HepG2 (cell line): ENCODE measurements around the gene ZFHX3. TPM values are rescaled to one million over a fixed set of nuclear protein-coding genes. Genes with fewer than 3 reads are reported as not detected.

Experiments
- ARNT ChIP-seq: fragments of 450-650 bp; IDR thresholded peaks from 2 replicates; pipeline ENCODE4 v1.6.1; 2017
- BORCS8-MEF2B ChIP-seq: sonication (generic); formaldehyde crosslinking; IDR thresholded peaks from 2 replicates; pipeline ENCODE4 v1.8.0; 2022; ENCODE audit warnings: mild to moderate bottlenecking, missing genetic modification reagents
- FOXK2 ChIP-seq: fragments of 450-650 bp; IDR thresholded peaks from 2 replicates; pipeline ENCODE4 v1.6.1; 2016
- MAZ ChIP-seq, 2 experiments: sonication (generic) in 1 of 2; formaldehyde crosslinking in 1 of 2; IDR thresholded peaks; 2 replicates each; pipeline versions ENCODE4 v1.5.0 to v1.6.1; 2012 to 2020; ENCODE audit warnings: low read depth in 2 of 2, mild to moderate bottlenecking in 2 of 2, borderline replicate concordance in 1 of 2, improper control_type of control experiment in 1 of 2, low read length in 1 of 2, missing genetic modification reagents in 1 of 2, moderate library complexity in 1 of 2
- NAIF1 ChIP-seq: sonication (generic); formaldehyde crosslinking; IDR thresholded peaks from 2 replicates; pipeline ENCODE4 v1.5.0; 2020; ENCODE audit warnings: mild to moderate bottlenecking, missing genetic modification reagents, borderline replicate concordance
- NKX3-1 ChIP-seq: sonication (generic); formaldehyde crosslinking; IDR thresholded peaks from 2 replicates; pipeline ENCODE4 v1.5.0; 2020; ENCODE audit warnings: missing genetic modification reagents
- REPIN1 ChIP-seq: sonication (generic); formaldehyde crosslinking; IDR thresholded peaks from 2 replicates; pipeline ENCODE4 v1.8.0; 2022; ENCODE audit warnings: missing genetic modification reagents, low read depth, mild to moderate bottlenecking, borderline replicate concordance
- RFX3 ChIP-seq: IDR thresholded peaks from 2 replicates; pipeline ENCODE4 v1.6.1; 2016; ENCODE audit warnings: missing biosample characterization, missing genetic modification reagents
- ZNF264 ChIP-seq: sonication (generic); formaldehyde crosslinking; IDR thresholded peaks from 2 replicates; pipeline ENCODE4 v1.4.0; 2020; ENCODE audit warnings: missing genetic modification reagents
- ZNF879 ChIP-seq: sonication (generic); formaldehyde crosslinking; IDR thresholded peaks from 2 replicates; pipeline ENCODE4 v1.8.1; 2023; ENCODE audit warnings: missing genetic modification reagents
- polyA plus RNA-seq, 8 experiments: library from polyadenylated mRNA; depleted of rRNA in 3 of 8; stranded (reverse) in 7 of 8; unstranded in 1 of 8; fragments of >200 nt; fragmentation: Illumina TruSeq in 4 of 8; extraction: Trizol in 4 of 8; gene quantifications; 2 replicates each; pipeline versions ENCODE4 v1.2.1 to v1.2.3, GENCODE V29; 2011 to 2016; ENCODE audit warnings: low read depth in 4 of 8, missing spikeins in 1 of 8, mixed read lengths in 1 of 8; ENCODE audit not compliant: insufficient read depth in 1 of 8
- total RNA-seq, 5 experiments: library from RNA; depleted of rRNA; stranded (reverse); fragments of >200 nt; fragmentation: Illumina TruSeq; extraction: Trizol; gene quantifications; 2 replicates each; pipeline ENCODE4 v1.2.3, GENCODE V29; 2016; ENCODE audit warnings: low read depth in 1 of 5
- TF ChIP-seq, protein P1 (sequence below): sonication (generic); formaldehyde crosslinking; IDR thresholded peaks from 2 replicates; pipeline ENCODE4 v1.4.0; 2020; ENCODE audit warnings: missing genetic modification reagents, mild to moderate bottlenecking, borderline replicate concordance
- TF ChIP-seq, protein P2 (sequence below), 2 experiments: sonication (generic) in 1 of 2; formaldehyde crosslinking in 1 of 2; IDR thresholded peaks; 2 replicates each; pipeline versions ENCODE4 v1.6.1 to v1.9.0; 2014 to 2022; ENCODE audit warnings: antibody characterized with exemption in 1 of 2, borderline replicate concordance in 1 of 2, inconsistent platforms in 1 of 2, low read depth in 1 of 2, missing genetic modification reagents in 1 of 2
- TF ChIP-seq, protein P3 (sequence below): sonication (generic); formaldehyde crosslinking; IDR thresholded peaks from 2 replicates; pipeline ENCODE4 v1.4.0; 2020; ENCODE audit warnings: missing genetic modification reagents
- TF ChIP-seq, protein P4 (sequence below): fragments of 450-650 bp; IDR thresholded peaks from 2 replicates; pipeline ENCODE4 v1.6.1; 2017
- TF ChIP-seq, protein P5 (sequence below): sonication (generic); formaldehyde crosslinking; IDR thresholded peaks from 2 replicates; pipeline ENCODE4 v1.4.0; 2020; ENCODE audit warnings: mild to moderate bottlenecking, missing genetic modification reagents, borderline replicate concordance

ZFHX3 gene
- total and polyA plus RNA-seq, 2 of the 13 experiments (the other 11 are each of a cell fraction or from before 2014, with no cell fraction given) = 5.0 to 6.0 TPM

DNA sequence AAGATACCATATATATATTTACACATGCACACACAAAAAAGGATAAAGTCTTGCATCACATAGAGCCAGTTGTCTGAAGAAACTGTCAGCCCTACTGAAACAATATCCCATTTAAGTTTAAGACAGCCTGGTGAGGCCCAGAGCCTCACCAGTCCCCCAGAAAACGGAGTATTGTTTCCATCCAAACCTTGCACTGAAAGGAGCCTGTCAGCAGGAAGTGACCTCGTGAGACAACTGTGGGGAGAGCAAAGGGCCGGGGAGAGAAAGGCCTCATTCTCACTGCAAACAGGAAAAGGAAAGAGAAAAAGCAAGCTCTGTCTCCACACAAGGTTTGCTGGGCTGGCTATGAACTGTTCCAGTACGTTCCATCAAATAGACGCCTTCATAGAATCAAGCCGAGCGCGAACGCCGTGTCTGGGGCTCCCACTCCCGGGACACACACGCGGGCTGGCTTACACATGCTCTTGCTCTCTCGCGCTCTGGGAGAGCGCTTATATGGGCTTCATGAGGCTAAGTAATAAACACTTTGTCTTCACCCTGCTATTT lies 44.4 kb upstream of the ZFHX3 start (continued):
- TF ChIP-seq, protein P1, sequence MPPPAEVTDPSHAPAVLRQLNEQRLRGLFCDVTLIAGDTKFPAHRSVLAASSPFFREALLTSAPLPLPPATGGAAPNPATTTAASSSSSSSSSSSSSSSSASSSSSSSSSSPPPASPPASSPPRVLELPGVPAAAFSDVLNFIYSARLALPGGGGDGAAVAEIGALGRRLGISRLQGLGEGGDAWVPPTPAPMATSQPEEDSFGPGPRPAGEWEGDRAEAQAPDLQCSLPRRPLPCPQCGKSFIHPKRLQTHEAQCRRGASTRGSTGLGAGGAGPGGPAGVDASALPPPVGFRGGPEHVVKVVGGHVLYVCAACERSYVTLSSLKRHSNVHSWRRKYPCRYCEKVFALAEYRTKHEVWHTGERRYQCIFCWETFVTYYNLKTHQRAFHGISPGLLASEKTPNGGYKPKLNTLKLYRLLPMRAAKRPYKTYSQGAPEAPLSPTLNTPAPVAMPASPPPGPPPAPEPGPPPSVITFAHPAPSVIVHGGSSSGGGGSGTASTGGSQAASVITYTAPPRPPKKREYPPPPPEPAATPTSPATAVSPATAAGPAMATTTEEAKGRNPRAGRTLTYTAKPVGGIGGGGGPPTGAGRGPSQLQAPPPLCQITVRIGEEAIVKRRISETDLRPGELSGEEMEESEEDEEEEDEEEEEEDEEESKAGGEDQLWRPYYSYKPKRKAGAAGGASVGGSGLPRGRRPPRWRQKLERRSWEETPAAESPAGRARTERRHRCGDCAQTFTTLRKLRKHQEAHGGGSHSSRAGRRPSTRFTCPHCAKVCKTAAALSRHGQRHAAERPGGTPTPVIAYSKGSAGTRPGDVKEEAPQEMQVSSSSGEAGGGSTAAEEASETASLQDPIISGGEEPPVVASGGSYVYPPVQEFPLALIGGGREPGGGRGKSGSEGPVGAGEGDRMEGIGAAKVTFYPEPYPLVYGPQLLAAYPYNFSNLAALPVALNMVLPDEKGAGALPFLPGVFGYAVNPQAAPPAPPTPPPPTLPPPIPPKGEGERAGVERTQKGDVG (CRISPR knock-in tag) = no peak; the same call in 1 of the 2 replicates
- TF ChIP-seq NKX3-1 (CRISPR knock-in tag) (no peak), FOXK2 (no peak), ARNT (no peak), BORCS8-MEF2B (CRISPR knock-in tag) (no peak), NAIF1 (CRISPR knock-in tag) (no peak), ZNF879 (no peak), ZNF264 (CRISPR knock-in tag) (0 out of 2 replicates have a peak, but pooled peaks have one; percentile 18), RFX3 (CRISPR knock-in tag) (no peak), MAZ (IDR thresholded peaks at IDR 0.05; ENCODE audit: borderline replicate concordance, low read depth, low read length) (no peak), MAZ (CRISPR knock-in tag; IDR thresholded peaks at IDR 0.05; ENCODE audit: low read depth) (no peak), REPIN1 (no peak)
- TF ChIP-seq, protein P2, sequence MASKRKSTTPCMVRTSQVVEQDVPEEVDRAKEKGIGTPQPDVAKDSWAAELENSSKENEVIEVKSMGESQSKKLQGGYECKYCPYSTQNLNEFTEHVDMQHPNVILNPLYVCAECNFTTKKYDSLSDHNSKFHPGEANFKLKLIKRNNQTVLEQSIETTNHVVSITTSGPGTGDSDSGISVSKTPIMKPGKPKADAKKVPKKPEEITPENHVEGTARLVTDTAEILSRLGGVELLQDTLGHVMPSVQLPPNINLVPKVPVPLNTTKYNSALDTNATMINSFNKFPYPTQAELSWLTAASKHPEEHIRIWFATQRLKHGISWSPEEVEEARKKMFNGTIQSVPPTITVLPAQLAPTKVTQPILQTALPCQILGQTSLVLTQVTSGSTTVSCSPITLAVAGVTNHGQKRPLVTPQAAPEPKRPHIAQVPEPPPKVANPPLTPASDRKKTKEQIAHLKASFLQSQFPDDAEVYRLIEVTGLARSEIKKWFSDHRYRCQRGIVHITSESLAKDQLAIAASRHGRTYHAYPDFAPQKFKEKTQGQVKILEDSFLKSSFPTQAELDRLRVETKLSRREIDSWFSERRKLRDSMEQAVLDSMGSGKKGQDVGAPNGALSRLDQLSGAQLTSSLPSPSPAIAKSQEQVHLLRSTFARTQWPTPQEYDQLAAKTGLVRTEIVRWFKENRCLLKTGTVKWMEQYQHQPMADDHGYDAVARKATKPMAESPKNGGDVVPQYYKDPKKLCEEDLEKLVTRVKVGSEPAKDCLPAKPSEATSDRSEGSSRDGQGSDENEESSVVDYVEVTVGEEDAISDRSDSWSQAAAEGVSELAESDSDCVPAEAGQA (IDR thresholded peaks at IDR 0.05; ENCODE audit: low read depth) = no peak
- TF ChIP-seq, protein P2 (CRISPR knock-in tag; IDR thresholded peaks at IDR 0.05; ENCODE audit: borderline replicate concordance) = no peak
- TF ChIP-seq, protein P3, sequence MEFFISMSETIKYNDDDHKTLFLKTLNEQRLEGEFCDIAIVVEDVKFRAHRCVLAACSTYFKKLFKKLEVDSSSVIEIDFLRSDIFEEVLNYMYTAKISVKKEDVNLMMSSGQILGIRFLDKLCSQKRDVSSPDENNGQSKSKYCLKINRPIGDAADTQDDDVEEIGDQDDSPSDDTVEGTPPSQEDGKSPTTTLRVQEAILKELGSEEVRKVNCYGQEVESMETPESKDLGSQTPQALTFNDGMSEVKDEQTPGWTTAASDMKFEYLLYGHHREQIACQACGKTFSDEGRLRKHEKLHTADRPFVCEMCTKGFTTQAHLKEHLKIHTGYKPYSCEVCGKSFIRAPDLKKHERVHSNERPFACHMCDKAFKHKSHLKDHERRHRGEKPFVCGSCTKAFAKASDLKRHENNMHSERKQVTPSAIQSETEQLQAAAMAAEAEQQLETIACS (CRISPR knock-in tag) = no peak
- TF ChIP-seq, protein P4, sequence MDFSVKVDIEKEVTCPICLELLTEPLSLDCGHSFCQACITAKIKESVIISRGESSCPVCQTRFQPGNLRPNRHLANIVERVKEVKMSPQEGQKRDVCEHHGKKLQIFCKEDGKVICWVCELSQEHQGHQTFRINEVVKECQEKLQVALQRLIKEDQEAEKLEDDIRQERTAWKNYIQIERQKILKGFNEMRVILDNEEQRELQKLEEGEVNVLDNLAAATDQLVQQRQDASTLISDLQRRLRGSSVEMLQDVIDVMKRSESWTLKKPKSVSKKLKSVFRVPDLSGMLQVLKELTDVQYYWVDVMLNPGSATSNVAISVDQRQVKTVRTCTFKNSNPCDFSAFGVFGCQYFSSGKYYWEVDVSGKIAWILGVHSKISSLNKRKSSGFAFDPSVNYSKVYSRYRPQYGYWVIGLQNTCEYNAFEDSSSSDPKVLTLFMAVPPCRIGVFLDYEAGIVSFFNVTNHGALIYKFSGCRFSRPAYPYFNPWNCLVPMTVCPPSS = no peak
- TF ChIP-seq, protein P5, sequence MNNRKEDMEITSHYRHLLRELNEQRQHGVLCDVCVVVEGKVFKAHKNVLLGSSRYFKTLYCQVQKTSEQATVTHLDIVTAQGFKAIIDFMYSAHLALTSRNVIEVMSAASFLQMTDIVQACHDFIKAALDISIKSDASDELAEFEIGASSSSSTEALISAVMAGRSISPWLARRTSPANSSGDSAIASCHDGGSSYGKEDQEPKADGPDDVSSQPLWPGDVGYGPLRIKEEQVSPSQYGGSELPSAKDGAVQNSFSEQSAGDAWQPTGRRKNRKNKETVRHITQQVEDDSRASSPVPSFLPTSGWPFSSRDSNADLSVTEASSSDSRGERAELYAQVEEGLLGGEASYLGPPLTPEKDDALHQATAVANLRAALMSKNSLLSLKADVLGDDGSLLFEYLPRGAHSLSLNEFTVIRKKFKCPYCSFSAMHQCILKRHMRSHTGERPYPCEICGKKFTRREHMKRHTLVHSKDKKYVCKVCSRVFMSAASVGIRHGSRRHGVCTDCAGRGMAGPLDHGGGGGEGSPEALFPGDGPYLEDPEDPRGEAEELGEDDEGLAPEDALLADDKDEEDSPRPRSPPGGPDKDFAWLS (CRISPR knock-in tag) = no peak
